ENCODE measurements around the gene CMTR1.
A peak's percentile ranks its signal among the peaks of the same experiment; 100 is the strongest.

CMTR1 gene, protein sequence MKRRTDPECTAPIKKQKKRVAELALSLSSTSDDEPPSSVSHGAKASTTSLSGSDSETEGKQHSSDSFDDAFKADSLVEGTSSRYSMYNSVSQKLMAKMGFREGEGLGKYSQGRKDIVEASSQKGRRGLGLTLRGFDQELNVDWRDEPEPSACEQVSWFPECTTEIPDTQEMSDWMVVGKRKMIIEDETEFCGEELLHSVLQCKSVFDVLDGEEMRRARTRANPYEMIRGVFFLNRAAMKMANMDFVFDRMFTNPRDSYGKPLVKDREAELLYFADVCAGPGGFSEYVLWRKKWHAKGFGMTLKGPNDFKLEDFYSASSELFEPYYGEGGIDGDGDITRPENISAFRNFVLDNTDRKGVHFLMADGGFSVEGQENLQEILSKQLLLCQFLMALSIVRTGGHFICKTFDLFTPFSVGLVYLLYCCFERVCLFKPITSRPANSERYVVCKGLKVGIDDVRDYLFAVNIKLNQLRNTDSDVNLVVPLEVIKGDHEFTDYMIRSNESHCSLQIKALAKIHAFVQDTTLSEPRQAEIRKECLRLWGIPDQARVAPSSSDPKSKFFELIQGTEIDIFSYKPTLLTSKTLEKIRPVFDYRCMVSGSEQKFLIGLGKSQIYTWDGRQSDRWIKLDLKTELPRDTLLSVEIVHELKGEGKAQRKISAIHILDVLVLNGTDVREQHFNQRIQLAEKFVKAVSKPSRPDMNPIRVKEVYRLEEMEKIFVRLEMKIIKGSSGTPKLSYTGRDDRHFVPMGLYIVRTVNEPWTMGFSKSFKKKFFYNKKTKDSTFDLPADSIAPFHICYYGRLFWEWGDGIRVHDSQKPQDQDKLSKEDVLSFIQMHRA

DNA sequence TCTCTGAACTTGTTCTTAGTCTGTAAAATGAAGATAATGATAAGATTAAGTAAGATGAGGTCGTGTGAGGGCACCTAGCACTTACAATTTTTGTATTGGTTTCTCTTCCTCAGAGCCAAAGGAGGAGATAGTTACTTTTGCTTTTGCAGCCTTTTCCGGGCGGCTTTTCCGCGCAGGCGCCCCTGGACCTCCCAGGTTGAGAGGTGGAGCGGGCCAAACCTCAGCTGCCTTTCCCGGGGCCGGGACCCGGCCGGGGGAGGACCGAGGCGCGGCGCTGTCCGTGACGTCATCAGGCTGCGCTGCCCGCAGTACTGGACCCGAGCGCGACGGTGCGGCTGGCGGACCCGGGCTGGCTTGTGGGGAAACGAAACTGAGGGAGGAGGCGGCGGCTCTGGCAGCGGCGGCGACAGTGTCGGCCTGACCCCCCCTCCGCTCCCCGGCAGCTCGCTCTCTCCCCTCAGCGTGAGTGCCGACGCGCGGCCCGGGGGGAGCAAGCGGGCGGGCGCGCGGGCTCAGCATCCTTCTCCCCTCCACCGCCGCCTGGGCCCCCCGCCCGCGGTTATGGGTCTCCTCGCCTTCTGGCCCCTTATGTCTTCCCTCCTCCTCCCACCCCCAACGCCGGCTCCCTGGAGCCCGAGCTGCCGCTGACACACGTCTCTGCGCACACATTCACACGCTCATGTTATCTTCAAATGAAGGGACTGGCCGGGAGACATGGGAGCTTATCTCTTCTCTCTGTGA lies at the start of gene CMTR1:
Gene CMTR1 (plus strand): TSS at position 306 of the 741 bp plus-strand sequence. CDS start 2,409 bp downstream, outside the sequence.
- TF ChIP-seq, protein P1, sequence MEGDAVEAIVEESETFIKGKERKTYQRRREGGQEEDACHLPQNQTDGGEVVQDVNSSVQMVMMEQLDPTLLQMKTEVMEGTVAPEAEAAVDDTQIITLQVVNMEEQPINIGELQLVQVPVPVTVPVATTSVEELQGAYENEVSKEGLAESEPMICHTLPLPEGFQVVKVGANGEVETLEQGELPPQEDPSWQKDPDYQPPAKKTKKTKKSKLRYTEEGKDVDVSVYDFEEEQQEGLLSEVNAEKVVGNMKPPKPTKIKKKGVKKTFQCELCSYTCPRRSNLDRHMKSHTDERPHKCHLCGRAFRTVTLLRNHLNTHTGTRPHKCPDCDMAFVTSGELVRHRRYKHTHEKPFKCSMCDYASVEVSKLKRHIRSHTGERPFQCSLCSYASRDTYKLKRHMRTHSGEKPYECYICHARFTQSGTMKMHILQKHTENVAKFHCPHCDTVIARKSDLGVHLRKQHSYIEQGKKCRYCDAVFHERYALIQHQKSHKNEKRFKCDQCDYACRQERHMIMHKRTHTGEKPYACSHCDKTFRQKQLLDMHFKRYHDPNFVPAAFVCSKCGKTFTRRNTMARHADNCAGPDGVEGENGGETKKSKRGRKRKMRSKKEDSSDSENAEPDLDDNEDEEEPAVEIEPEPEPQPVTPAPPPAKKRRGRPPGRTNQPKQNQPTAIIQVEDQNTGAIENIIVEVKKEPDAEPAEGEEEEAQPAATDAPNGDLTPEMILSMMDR (IDR thresholded peaks at IDR 0.05; ENCODE audit: low read depth, low read length): no peak
- H3K4me3 ChIP-seq (ENCODE audit: low read depth, low read length): peak within 1 kb of the TSS; percentile 96

DNA sequence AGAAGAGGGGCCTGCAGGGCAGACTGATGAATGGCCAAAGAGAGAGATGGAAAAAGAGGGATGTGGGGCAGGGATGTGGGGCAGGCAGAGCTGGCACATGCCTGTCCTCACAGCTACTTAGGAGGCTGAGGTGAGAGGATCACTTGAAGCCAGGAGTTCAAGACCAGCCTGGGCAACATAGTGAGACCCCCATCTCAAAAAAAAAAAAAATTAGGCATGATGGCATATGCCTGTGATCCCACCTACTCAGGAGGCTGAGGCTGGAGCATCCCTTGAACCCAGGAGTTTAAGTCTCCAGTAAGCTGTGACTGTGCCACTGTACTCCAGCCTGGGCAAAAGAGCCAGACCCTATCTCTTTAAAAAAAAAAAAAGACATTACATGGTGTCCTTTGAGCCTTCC lies 44.4 kb upstream of the CMTR1 start:
- TF ChIP-seq, protein P1 (IDR thresholded peaks at IDR 0.05; ENCODE audit: low read depth, low read length): no peak
- H3K4me3 ChIP-seq (ENCODE audit: low read depth, low read length): no peak overlapping the region

DNA sequence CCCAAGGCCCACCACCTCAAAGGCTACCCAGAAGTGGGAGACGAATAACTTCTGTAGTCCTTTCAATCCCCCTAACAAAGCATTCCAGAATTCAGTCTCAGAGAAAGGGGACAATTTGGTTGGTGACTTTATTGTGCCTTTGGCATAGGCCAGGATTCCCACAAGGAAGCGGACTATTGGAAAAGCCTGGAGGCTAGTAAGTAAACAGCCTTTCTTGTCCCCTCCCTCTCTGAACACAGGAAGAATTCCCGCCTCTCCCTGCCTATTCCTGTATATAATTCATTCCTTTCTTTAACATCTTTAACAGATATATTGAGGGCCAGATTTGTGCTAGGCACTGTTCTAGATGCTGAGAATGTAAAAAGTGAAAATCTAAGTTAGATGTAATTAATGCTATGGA lies 43.2 kb upstream of the CMTR1 start:
- H3K4me3 ChIP-seq (ENCODE audit: low read depth, low read length): no peak overlapping the region
- TF ChIP-seq, protein P1 (IDR thresholded peaks at IDR 0.05; ENCODE audit: low read depth, low read length): no peak

DNA sequence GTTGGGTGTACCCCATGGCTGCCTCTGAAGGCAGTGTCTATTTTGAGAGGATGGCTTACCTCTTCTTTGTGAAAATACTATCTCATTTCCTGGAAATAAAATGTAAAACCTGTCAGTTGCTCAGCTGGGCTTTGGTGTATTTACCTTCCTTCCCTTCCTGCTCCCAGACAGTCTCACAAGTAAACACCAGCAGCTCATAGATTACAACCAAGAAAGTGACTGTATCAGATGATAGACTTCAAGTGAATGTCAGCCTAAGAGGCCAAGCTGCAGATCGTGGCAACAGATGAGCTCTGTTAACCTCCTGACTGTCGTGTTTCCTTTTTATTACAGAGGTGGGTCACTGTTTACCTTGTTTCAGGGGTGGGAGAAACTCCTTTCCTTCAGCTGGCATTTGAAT lies 41.9 kb upstream of the CMTR1 start:
- TF ChIP-seq, protein P1 (IDR thresholded peaks at IDR 0.05; ENCODE audit: low read depth, low read length): no peak

DNA sequence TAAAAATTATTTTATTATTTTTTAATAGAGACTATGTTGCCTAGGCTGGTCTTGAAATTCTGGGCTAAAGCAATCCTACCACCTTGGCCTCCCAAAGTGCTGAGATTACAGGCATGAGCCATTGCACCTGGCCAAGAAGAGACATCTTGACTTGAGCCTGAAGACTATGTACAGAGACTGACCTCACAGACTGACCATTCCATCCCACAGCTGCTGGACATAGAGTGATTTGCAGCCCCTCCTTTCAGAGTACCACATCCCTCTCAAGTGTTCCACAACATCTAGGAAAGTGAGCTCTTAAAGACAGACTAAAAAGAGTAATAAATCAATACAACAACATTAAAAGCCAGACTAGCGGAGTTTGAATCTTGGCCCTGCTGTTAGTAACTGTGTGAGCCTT lies 40.2 kb upstream of the CMTR1 start:
- H3K4me3 ChIP-seq (ENCODE audit: low read depth, low read length): no peak overlapping the region
- TF ChIP-seq, protein P1 (IDR thresholded peaks at IDR 0.05; ENCODE audit: low read depth, low read length): no peak

More for the DNA sequence above, 41.9 kb upstream of the CMTR1 start:
- H3K4me3 ChIP-seq (ENCODE audit: low read depth, low read length): no peak overlapping the region

DNA sequence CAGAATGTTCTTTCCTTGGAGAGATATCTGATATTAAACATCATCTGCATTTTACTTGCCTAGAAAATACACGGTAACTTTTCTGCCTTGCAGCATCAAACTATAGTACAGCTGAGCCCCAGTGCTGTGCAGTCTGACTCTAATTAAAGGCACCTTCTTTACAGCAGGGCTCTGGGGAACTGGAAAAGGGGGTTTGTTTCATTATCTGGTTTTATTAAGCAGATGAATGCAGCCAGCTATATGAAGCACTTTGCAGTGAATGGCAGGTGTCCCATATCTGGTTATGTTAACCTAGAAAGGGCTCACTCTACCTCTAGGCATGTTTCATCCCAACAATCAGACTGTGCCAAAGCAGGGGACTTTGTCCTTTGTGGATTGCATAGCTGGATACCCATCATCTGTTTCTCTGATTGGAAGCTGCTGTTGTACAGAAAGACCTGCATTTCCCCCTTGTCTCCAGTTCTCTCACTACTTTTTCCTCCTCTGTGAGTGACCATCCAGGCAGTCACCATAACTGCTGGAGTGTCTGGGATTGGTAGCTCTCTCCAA lies 39.6 kb upstream of the CMTR1 start:
- no peak overlapping the region for H3K4me3 ChIP-seq (ENCODE audit: low read depth, low read length)
- TF ChIP-seq, protein P1 (IDR thresholded peaks at IDR 0.05; ENCODE audit: low read depth, low read length): no peak

Measured in WI38 (cell line).